PC-9 (cell line): ENCODE data around the gene ZNRF3. TPM values are rescaled to one million over a fixed set of nuclear protein-coding genes. Genes with fewer than 3 reads are reported as not detected.

Experiments
- BruUV-seq: library from RNA; stranded (reverse); fragments of 400-500 nt; replicated peaks from 2 replicates; lab custom pipeline; 2021; lab: Mats Ljungman, UMichigan
- CTCF ChIA-PET: fragments of 300-600 bp; sonication (Branson Sonifier 250); formaldehyde crosslinking; loops from one replicate; lab custom pipeline; 2022; ENCODE audit warnings: antibody characterized with exemption; lab: Charles Lee
- POLR2A ChIA-PET: fragments of 300-600 bp; sonication (Branson Sonifier 250); formaldehyde crosslinking; loops from one replicate; lab custom pipeline; 2022; ENCODE audit warnings: antibody characterized with exemption; ENCODE audit not compliant: unreplicated experiment; lab: Charles Lee
- DNase-seq, 2 experiments: peaks; one replicate each; pipeline versions ENCODE4 v3.0.0 to v3.0.0-alpha.2; 2015 to 2022; ENCODE audit warnings: mixed read lengths in 1 of 2
- H2AFZ ChIP-seq: fragments of 200-600 bp; sonication (generic); 2 replicates; pipeline ENCODE4 v1.8.1; 2017; ENCODE audit warnings: antibody characterized with exemption
- H3F3A ChIP-seq: fragments of 200-600 bp; sonication (generic); 2 replicates; pipeline ENCODE4 v1.8.1; 2017; ENCODE audit warnings: antibody characterized with exemption, mild to moderate bottlenecking, low read depth; ENCODE audit not compliant: insufficient read depth
- H3K27ac ChIP-seq: fragments of 200-600 bp; sonication (generic); 2 replicates; pipeline ENCODE4 v1.6.1; 2016; ENCODE audit warnings: mixed run types
- H3K27me3 ChIP-seq: fragments of 200-600 bp; sonication (generic); 2 replicates; pipeline ENCODE4 v1.6.1; 2016; ENCODE audit warnings: low read depth, mixed run types; ENCODE audit not compliant: insufficient read depth
- H3K36me3 ChIP-seq: fragments of 200-600 bp; sonication (generic); 2 replicates; pipeline ENCODE4 v1.6.1; 2016; ENCODE audit warnings: low read depth, mixed run types
- H3K4me1 ChIP-seq: fragments of 200-600 bp; sonication (generic); replicated peaks from 2 replicates; pipeline ENCODE4 v1.6.1; 2016; ENCODE audit warnings: mixed run types; ENCODE audit not compliant: insufficient read depth
- H3K4me2 ChIP-seq: fragments of 200-600 bp; sonication (generic); 2 replicates; pipeline ENCODE4 v1.6.1; 2017; ENCODE audit warnings: mixed run types
- H3K4me3 ChIP-seq: fragments of 200-600 bp; sonication (generic); 2 replicates; pipeline ENCODE4 v1.6.1; 2016; ENCODE audit warnings: mixed run types
- H3K79me2 ChIP-seq: fragments of 200-600 bp; sonication (generic); 2 replicates; pipeline ENCODE4 v1.6.1; 2017; ENCODE audit warnings: low read depth, mixed run types
- H3K9me2 ChIP-seq: fragments of 200-600 bp; sonication (generic); 2 replicates; pipeline ENCODE4 v1.8.1; 2017; ENCODE audit warnings: mild to moderate bottlenecking; ENCODE audit not compliant: insufficient read depth
- H3K9me3 ChIP-seq: fragments of 200-600 bp; sonication (generic); 2 replicates; pipeline ENCODE4 v1.8.1; 2016; ENCODE audit warnings: low read depth; ENCODE audit not compliant: insufficient read depth
- H4K20me1 ChIP-seq: fragments of 200-600 bp; sonication (generic); 2 replicates; pipeline ENCODE4 v1.8.1; 2017; ENCODE audit not compliant: insufficient read depth
- EZH2 ChIP-seq: fragments of 200-600 bp; sonication (generic); IDR thresholded peaks from 2 replicates; pipeline ENCODE4 v1.8.0; 2017; ENCODE audit warnings: antibody characterized with exemption, low read depth
- intact Hi-C: fragments of 100-400 bp; cut with micrococcal nuclease; formaldehyde crosslinking; loops from one replicate; pipeline ENCODE4 v1.10.0; 2022; ENCODE audit not compliant: unreplicated experiment
- total RNA-seq: library from RNA; stranded (reverse); gene quantifications from 2 replicates; pipeline ENCODE4 v1.2.3, GENCODE V29; 2021
- TF ChIP-seq, protein P1 (sequence below): fragments of 200-600 bp; sonication (generic); conservative IDR thresholded peaks from 2 replicates; pipeline ENCODE4 v1.6.1; 2017; ENCODE audit warnings: mixed run types, antibody characterized with exemption, mild to moderate bottlenecking, moderate library complexity

Gene ZNRF3
- total RNA-seq, 1 experiment from 2014 or later = 5.2 TPM

DNA sequence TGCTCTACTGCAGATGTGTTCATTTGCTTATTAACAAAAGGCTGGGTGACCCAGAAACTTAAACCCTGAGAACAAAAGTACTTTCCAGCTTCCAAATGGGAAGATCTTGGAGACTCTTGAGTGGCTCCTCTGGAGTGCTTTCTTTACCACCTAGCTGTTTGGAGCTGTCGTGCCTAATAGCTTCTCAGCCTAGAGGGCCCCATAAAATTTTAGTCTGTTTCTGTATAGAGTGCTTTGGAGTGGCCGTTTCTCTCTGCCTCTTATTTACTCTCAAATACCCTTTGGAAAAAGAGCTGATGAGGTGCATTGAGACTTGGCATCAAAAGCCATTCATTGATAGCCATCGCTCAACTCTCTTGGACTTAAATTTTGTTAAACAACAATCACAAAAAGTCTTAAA lies 50.7 kb downstream of the ZNRF3 start:
- peaks cover 13% of the 10 kb centered on the region; the same call in 1 of the 2 replicates for H3K79me2 ChIP-seq
- H3K9me3 ChIP-seq = no peaks in the 10 kb centered on the region
- H3K4me2 ChIP-seq = no peak overlapping the region
- ChIA-PET CTCF (no interaction called here), POLR2A (no interaction called here)
- no peak overlapping the region for H3K4me3 ChIP-seq
- H3K36me3 ChIP-seq = no peaks in the 10 kb centered on the region
- H4K20me1 ChIP-seq = peaks cover 7% of the 10 kb centered on the region
- no peak for DNase-seq
- no peaks in the 10 kb centered on the region for H3K27me3 ChIP-seq
- H3F3A ChIP-seq = no peaks in the 10 kb centered on the region
- no peaks in the 10 kb centered on the region for H3K4me1 ChIP-seq
- H3K9me2 ChIP-seq = no peaks in the 10 kb centered on the region
- no peak for TF ChIP-seq EZH2
- TF ChIP-seq, protein P1, sequence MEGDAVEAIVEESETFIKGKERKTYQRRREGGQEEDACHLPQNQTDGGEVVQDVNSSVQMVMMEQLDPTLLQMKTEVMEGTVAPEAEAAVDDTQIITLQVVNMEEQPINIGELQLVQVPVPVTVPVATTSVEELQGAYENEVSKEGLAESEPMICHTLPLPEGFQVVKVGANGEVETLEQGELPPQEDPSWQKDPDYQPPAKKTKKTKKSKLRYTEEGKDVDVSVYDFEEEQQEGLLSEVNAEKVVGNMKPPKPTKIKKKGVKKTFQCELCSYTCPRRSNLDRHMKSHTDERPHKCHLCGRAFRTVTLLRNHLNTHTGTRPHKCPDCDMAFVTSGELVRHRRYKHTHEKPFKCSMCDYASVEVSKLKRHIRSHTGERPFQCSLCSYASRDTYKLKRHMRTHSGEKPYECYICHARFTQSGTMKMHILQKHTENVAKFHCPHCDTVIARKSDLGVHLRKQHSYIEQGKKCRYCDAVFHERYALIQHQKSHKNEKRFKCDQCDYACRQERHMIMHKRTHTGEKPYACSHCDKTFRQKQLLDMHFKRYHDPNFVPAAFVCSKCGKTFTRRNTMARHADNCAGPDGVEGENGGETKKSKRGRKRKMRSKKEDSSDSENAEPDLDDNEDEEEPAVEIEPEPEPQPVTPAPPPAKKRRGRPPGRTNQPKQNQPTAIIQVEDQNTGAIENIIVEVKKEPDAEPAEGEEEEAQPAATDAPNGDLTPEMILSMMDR = no peak
- no peak overlapping the region for H2AFZ ChIP-seq
- intact Hi-C loops = no loop called here
- BruUV-seq = no TSS peak
- H3K27ac ChIP-seq = no peak overlapping the region

DNA sequence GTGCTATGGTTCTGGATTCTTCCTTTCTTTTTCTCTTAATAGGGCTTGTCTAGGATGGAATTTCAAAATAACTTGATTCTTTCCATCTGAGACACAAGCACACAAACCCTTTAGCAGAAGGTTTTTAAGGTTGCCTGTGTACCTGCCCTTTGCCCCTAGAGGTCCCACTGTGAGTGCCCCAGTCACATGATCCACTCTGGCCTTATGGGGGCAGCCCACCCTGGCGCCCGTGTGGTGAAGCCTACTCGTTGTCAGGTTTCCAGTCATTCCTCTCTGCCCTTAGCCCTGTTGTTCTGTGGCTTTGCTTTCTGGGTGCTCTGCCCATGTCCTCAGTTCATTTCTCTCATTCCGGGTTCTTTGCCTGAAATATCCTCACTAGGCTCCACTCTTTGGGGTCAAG lies 51.8 kb downstream of the ZNRF3 start:
- Histone ChIP-seq H3K36me3 (no peaks in the 10 kb centered on the region), H3F3A (no peaks in the 10 kb centered on the region), H3K27ac (no peak overlapping the region), H3K79me2 (peaks cover 5% of the 10 kb centered on the region; the same call in 1 of the 2 replicates), H4K20me1 (peaks cover 7% of the 10 kb centered on the region), H3K9me2 (no peaks in the 10 kb centered on the region), H2AFZ (no peak overlapping the region), H3K4me1 (no peaks in the 10 kb centered on the region), H3K4me2 (no peak overlapping the region), H3K4me3 (no peak overlapping the region), H3K27me3 (no peaks in the 10 kb centered on the region), H3K9me3 (no peaks in the 10 kb centered on the region)
- no peak for TF ChIP-seq EZH2
- TF ChIP-seq, protein P1 = no peak
- intact Hi-C loops = no loop called here
- POLR2A ChIA-PET = no interaction called here
- DNase-seq = no peak
- CTCF ChIA-PET = no interaction called here
- no TSS peak for BruUV-seq

- no peak for TF ChIP-seq EZH2
- TF ChIP-seq, protein P1 = peak; percentile 34; the same call in 1 of the 2 replicates
- BruUV-seq = no TSS peak
- Histone ChIP-seq H2AFZ (no peak overlapping the region), H4K20me1 (peaks cover 7% of the 10 kb centered on the region), H3K27me3 (no peaks in the 10 kb centered on the region), H3K4me2 (no peak overlapping the region), H3F3A (no peaks in the 10 kb centered on the region), H3K9me2 (no peaks in the 10 kb centered on the region), H3K36me3 (no peaks in the 10 kb centered on the region), H3K27ac (no peak overlapping the region), H3K9me3 (no peaks in the 10 kb centered on the region), H3K4me1 (no peaks in the 10 kb centered on the region), H3K4me3 (no peak overlapping the region), H3K79me2 (peaks cover 5% of the 10 kb centered on the region; the same call in 1 of the 2 replicates)
- ChIA-PET CTCF (no interaction called here), POLR2A (no interaction called here)
- DNase-seq = no peak
- intact Hi-C loops = no loop called here
These were observed 52.3 kb downstream of the ZNRF3 start for GRCh38 chr22:28935713-28936112.
